ENCODE results near the gene TNNT2.

The TNNT2 gene

DNA sequence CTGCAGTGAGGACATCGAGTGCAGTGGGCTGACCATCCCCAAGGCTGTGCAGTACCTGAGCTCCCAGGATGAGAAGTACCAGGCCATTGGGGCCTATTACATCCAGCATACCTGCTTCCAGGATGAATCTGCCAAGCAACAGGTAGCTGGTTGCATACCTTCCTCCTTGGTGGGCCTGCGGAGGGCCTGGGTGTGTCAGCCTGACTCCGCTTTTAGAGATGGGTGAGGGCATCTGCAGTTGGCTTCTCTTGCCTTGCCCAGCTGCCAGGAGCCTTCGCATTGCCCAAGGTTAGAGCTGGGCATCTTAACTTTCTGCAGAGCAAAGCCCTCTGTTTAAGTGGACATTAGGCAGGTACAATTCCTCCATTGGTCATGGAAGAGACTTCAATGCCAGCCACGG is 60.9 kb downstream of the TNNT2 start:
- DNase-seq (ENCODE audit: low read depth, low spot score), result no peak

DNA sequence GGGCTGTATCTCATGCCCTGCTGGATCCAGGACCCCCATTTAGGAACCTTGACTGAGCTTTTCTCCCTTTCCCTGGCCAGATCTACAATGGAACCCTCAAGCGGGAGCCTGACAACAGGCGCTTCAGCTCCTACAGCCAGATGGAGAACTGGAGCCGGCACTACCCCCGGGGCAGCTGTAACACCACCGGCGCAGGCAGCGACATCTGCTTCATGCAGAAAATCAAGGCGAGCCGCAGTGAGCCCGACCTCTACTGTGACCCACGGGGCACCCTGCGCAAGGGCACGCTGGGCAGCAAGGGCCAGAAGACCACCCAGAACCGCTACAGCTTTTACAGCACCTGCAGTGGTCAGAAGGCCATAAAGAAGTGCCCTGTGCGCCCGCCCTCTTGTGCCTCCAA is 64.4 kb downstream of the TNNT2 start:
- DNase-seq (ENCODE audit: low read depth, low spot score), result no peak

DNA sequence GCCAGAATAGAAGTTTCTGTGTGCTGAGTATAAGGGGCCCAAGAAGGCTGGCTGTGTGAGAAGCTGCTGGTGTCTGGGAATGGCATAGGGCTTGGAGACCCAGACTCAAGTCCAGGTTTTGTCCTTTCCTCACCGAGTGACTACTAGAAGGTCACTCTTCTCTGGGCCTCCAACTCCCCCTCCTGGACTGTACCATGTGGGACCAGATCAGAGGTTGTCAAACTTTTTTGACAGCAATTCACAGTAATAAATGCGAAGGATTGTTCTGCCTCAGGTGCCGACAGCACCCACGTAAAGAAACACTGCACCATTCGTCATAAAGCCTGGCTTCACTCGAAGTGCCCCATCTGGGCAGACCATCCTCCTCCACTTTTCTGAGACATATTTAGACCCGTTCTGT is 65.2 kb downstream of the TNNT2 start:
- no peak for DNase-seq (ENCODE audit: low read depth, low spot score)

DNA sequence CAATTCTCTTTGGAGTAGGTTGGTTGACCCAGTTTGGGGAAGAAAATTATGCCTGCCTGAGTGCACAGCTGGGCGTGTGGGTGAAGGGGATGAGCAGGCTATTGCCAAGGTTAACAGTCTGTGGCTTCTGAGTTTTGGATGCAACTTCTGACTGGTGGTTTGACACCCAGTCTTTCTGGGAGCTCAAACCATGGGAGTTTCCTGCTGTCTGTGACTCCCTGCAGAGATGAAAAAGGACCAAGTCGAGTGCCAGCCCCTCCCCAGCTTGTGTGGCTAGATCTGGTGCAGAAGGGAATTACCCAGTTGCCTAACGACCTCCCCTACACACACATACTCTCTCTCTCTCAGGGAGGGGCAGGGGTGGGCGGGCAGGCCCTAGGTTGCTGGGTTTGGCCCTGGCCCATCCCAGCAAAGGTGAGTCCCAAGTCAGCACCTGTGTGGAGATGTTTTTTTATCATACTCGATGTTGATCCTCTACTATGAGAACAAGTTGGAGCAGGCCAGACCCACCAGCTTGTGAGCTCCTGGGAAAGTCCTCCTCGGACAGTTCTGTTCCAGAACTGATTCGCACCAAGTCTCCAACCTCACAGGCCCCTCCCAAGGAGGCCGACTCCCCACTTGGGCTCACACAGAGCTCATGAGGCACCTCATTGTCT is 66.0 kb downstream of the TNNT2 start:
- DNase-seq (ENCODE audit: low read depth, low spot score), result no peak

DNA sequence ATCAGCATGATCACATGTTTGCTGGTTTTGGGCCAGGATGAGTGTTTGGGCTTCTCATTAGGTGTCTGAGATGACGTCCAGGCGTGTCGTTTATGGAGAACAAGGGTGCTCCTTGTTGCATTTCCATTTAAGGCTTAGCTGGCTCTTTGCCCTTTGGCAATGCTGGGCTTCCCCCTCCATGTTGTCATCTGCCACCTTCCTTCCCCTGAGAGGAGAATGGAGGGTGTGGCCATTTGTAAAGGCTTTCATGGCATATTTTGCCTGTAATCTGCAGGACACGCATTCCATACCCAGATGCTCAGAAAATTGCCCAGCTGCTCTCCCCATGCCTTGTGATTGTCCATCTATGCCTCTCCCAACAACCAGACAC is 66.5 kb downstream of the TNNT2 start:
- no peak for DNase-seq (ENCODE audit: low read depth, low spot score)

DNA sequence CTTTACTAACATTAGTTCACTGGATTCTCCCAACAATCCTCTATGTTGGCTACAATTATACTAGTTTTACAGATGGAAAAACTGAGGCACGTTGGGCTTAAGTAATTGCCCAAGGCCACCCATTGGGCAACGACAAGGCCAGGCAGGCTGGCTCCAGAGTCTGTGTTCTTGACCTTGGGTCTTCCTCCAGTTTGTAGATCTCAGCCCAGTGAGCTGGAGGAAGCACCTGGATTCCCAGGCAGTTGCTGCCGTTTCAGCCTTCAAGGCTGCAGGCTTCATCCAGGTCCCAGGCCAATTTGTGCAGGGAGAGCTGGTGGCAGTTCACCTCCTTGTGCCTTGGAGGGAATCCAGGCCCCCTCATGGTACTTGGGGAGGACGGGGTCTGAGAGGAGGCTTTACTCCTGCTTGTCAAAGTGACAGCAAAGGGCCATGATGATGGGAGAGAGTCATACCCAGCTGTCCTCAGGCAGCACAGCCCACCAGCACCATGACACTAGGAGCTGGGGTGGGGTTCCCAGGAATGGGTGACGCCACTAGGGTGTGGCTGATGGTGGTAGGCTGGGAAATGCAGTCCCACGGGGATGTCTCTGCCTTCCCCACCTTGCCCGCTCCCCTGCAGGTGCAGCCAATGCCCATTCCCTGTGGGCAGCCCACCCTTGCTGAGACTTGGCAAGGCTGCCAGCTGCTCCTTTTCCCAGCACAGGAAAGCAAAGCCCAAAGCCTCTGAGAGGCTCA is 67.1 kb downstream of the TNNT2 start:
- DNase-seq (ENCODE audit: low read depth, low spot score), result no peak

DNA sequence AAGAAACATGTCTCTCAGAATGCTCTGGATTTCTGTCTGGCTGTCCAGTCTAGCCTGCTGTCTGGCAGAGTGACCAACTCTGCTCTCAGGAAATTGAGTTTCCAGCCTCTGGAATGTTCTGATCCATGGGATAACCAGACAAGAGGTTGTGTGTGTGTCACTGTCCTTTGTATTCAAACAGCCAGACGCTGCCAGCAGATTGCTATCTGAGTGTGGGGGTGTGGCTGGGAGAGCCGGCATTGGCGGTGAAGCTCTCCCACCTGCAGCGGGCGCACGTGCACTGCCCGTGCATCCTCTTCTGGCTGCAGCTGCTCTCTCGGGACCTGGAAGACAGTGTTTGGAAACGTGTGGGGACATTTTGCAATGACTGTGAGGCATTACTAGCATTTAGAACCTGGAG is 68.1 kb downstream of the TNNT2 start:
- no peak for DNase-seq (ENCODE audit: low read depth, low spot score)

Measured in activated naive CD8-positive, alpha-beta T cell treated with anti-CD3 and anti-CD28 coated beads, Interleukin-2, amount 50 U/mL, for 16 hours (primary cell).